HCT116 (cell line): ENCODE results near the gene SHF. TPM values are rescaled to one million over a fixed set of nuclear protein-coding genes. Genes with fewer than 3 reads are reported as not detected.

Experiments
- ATAC-seq: fragments of 200-7000 bp; cut with Tn5 transposase; 2 replicates; pipeline ENCODE4 v1.9.1; 2020; ENCODE audit warnings: mild to moderate bottlenecking, moderate library complexity
- BruUV-seq: library from RNA; stranded (reverse); fragments of 400-500 nt; replicated peaks from 2 replicates; lab custom pipeline; 2021; lab: Mats Ljungman, UMichigan
- CTCF ChIA-PET: fragments of 300-600 bp; sonication (Branson Sonifier 250); formaldehyde crosslinking; loops from one replicate; lab custom pipeline; 2021; ENCODE audit warnings: antibody characterized with exemption; lab: Charles Lee
- POLR2A ChIA-PET: fragments of 300-600, 350-600 bp; sonication (Branson Sonifier 250); formaldehyde crosslinking; loops from one replicate; lab custom pipeline; 2021; ENCODE audit warnings: antibody characterized with exemption; lab: Charles Lee
- RAD21 ChIA-PET, 2 experiments: fragments of 300-600 bp; sonication (Branson Sonifier 250); formaldehyde crosslinking; loops; one replicate each; lab custom pipeline; 2023; ENCODE audit warnings: low total read pairs in 2 of 2; ENCODE audit not compliant: uncharacterized antibody in 2 of 2, unreplicated experiment in 2 of 2, low non-redundant PET in 1 of 2; lab: Charles Lee
- DNase-seq: peaks from one replicate; pipeline ENCODE4 v3.0.0-alpha.2; 2010; ENCODE audit warnings: low read depth, low spot score
- H2AFZ ChIP-seq: fragments of 200-600 bp; shearing (Covaris generic), sonication (generic); 2 replicates; pipeline ENCODE4 v1.6.1; 2017; ENCODE audit warnings: low read depth, mixed run types, mixed read lengths, antibody characterized with exemption, low read length; ENCODE audit not compliant: poor library complexity, severe bottlenecking
- H3K27ac ChIP-seq: 2 replicates; pipeline ENCODE4 v1.5.1; 2012; ENCODE audit warnings: low read depth, low read length
- H3K27me3 ChIP-seq: fragments of 200-600 bp; sonication (generic); 2 replicates; pipeline ENCODE4 v1.6.1; 2016; ENCODE audit warnings: mixed run types, low read length, mixed read lengths; ENCODE audit not compliant: insufficient read depth
- H3K36me3 ChIP-seq, 2 experiments: fragments of 200-500 bp in 1 of 2; fragments of 200-600 bp in 1 of 2; sonication (Bioruptor generic) in 1 of 2; sonication (generic) in 1 of 2; 2 replicates each; pipeline versions ENCODE4 v1.5.1 to v1.6.1; 2014 to 2016; ENCODE audit warnings: low read length in 2 of 2, inconsistent platforms in 1 of 2, mixed read lengths in 1 of 2, mixed run types in 1 of 2; ENCODE audit not compliant: insufficient read depth in 2 of 2, control insufficient read depth in 1 of 2
- H3K4me1 ChIP-seq, 2 experiments: fragments of 200-600 bp in 1 of 2; sonication (generic) in 1 of 2; 2 replicates each; pipeline versions ENCODE4 v1.5.1 to v1.6.1; 2012 to 2017; ENCODE audit warnings: low read length in 2 of 2, inconsistent platforms in 1 of 2, mild to moderate bottlenecking in 1 of 2, mixed read lengths in 1 of 2, mixed run types in 1 of 2, moderate library complexity in 1 of 2; ENCODE audit not compliant: insufficient read depth in 2 of 2, control insufficient read depth in 1 of 2
- H3K4me2 ChIP-seq: fragments of 200-600 bp; sonication (generic); 2 replicates; pipeline ENCODE4 v1.6.1; 2017; ENCODE audit warnings: mixed run types, low read length, mixed read lengths
- H3K4me3 ChIP-seq, 2 experiments: fragments of 200-600 bp in 1 of 2; sonication (generic) in 1 of 2; replicated peaks in 1 of 2; 2 replicates each; pipeline ENCODE4 v1.5.1; 2011 to 2016; ENCODE audit warnings: low read length in 2 of 2, control low read depth in 1 of 2, low read depth in 1 of 2, mild to moderate bottlenecking in 1 of 2, mixed read lengths in 1 of 2, mixed run types in 1 of 2
- H3K79me2 ChIP-seq: fragments of 200-600 bp; sonication (generic); 2 replicates; pipeline ENCODE4 v1.6.1; 2017; ENCODE audit warnings: mild to moderate bottlenecking, mixed run types, low read length, moderate library complexity, mixed read lengths; ENCODE audit not compliant: insufficient read depth
- H3K9ac ChIP-seq: fragments of 200-600 bp; sonication (generic); 2 replicates; pipeline ENCODE4 v1.6.1; 2016; ENCODE audit warnings: low read length, mixed read lengths
- H3K9me2 ChIP-seq: fragments of 200-600 bp; sonication (generic), shearing (Covaris generic); 2 replicates; pipeline ENCODE4 v1.6.1; 2017; ENCODE audit warnings: mixed run types, mild to moderate bottlenecking, moderate library complexity; ENCODE audit not compliant: insufficient read depth
- H3K9me3 ChIP-seq, 2 experiments: fragments of 200-500 bp in 1 of 2; fragments of 200-600 bp in 1 of 2; sonication (Bioruptor generic) in 1 of 2; sonication (generic) in 1 of 2; 2 replicates each; pipeline ENCODE4 v1.6.1; 2014 to 2017; ENCODE audit warnings: low read length in 2 of 2, mixed read lengths in 2 of 2, inconsistent platforms in 1 of 2, low read depth in 1 of 2, mild to moderate bottlenecking in 1 of 2, mixed run types in 1 of 2, moderate library complexity in 1 of 2; ENCODE audit not compliant: control insufficient read depth in 1 of 2, insufficient read depth in 1 of 2
- H4K20me1 ChIP-seq: fragments of 200-600 bp; sonication (generic), shearing (Covaris generic); 2 replicates; pipeline ENCODE4 v1.6.1; 2017; ENCODE audit warnings: mixed run types, mild to moderate bottlenecking, moderate library complexity; ENCODE audit not compliant: insufficient read depth
- CEBPB ChIP-seq: IDR thresholded peaks from 2 replicates; pipeline ENCODE4 v1.6.1; 2012; ENCODE audit warnings: low read depth
- CTCF ChIP-seq, 3 experiments: fragments of 200-600 bp in 1 of 3; sonication (generic) in 1 of 3; IDR thresholded peaks in 2 of 3; conservative IDR thresholded peaks in 1 of 3; 2 replicates each; pipeline ENCODE4 v1.5.1; 2012 to 2017; ENCODE audit warnings: low read depth in 2 of 3, low read length in 2 of 3, antibody characterized with exemption in 1 of 3, borderline replicate concordance in 1 of 3, control low read depth in 1 of 3, mild to moderate bottlenecking in 1 of 3, mixed read lengths in 1 of 3, mixed run types in 1 of 3, moderate library complexity in 1 of 3; ENCODE audit not compliant: insufficient read depth in 1 of 3
- EGR1 ChIP-seq: IDR thresholded peaks from 2 replicates; pipeline ENCODE4 v1.6.1; 2012; ENCODE audit warnings: low read depth
- ELF1 ChIP-seq: IDR thresholded peaks from 2 replicates; pipeline ENCODE4 v1.6.1; 2012; ENCODE audit warnings: low read depth, borderline replicate concordance
- EZH2 ChIP-seq: fragments of 200-600 bp; sonication (generic); IDR thresholded peaks from 2 replicates; pipeline ENCODE4 v1.6.1; 2017; ENCODE audit warnings: antibody characterized with exemption, mixed run types
- EZH2phosphoT487 ChIP-seq: fragments of 200-600 bp; IDR thresholded peaks from 2 replicates; pipeline ENCODE4 v1.6.1; 2018; ENCODE audit warnings: antibody characterized with exemption, borderline replicate concordance
- FOSL1 ChIP-seq: IDR thresholded peaks from 2 replicates; pipeline ENCODE4 v1.6.1; 2012; ENCODE audit warnings: low read depth
- JUND ChIP-seq: IDR thresholded peaks from 2 replicates; pipeline ENCODE4 v1.6.1; 2012
- MAX ChIP-seq: IDR thresholded peaks from 2 replicates; pipeline ENCODE4 v1.6.1; 2012
- POLR2A ChIP-seq: IDR thresholded peaks from 2 replicates; pipeline ENCODE4 v1.7.0; 2011; ENCODE audit warnings: borderline replicate concordance; ENCODE audit not compliant: insufficient read depth, insufficient read length; ENCODE audit errors: extremely low read depth
- RAD21 ChIP-seq: IDR thresholded peaks from 2 replicates; pipeline ENCODE4 v1.6.1; 2012; ENCODE audit warnings: low read depth, mild to moderate bottlenecking
- REST ChIP-seq: IDR thresholded peaks from 2 replicates; pipeline ENCODE4 v1.6.1; 2012; ENCODE audit warnings: low read depth
- SIN3A ChIP-seq: IDR thresholded peaks from 2 replicates; pipeline ENCODE4 v1.6.1; 2012; ENCODE audit warnings: low read depth
- SRF ChIP-seq: IDR thresholded peaks from 2 replicates; pipeline ENCODE4 v1.6.1; 2012; ENCODE audit warnings: low read depth
- YY1 ChIP-seq: IDR thresholded peaks from 2 replicates; pipeline ENCODE4 v1.6.1; 2011; ENCODE audit warnings: low read length, low read depth, moderate library complexity, mild to moderate bottlenecking; ENCODE audit not compliant: insufficient replicate concordance; ENCODE audit errors: extremely low read depth
- ZFX ChIP-seq: fragments of 450-650 bp; IDR thresholded peaks from 2 replicates; pipeline ENCODE4 v1.6.1; 2017
- intact Hi-C: fragments of 100-400 bp; cut with micrococcal nuclease; formaldehyde crosslinking; loops from 2 replicates; pipeline ENCODE4 v1.10.0; 2022
- total RNA-seq: library from RNA; stranded (reverse); gene quantifications from one replicate; pipeline ENCODE4 v1.2.1, GENCODE V29; 2021; ENCODE audit not compliant: unreplicated experiment

Gene SHF
- total RNA-seq, 1 experiment from 2014 or later: 2.6 TPM

GRCh38 chr15:45132844-45133560 lies 54.8 kb downstream of the SHF start:
- no peak overlapping the region for H3K4me3 ChIP-seq
- no TSS peak for BruUV-seq
- no peaks in the 10 kb centered on the region for H3K9me2 ChIP-seq
- no peak overlapping the region for H3K9ac ChIP-seq
- H2AFZ ChIP-seq: no peak overlapping the region
- H3K4me2 ChIP-seq: no peak overlapping the region
- ChIA-PET CTCF (interaction anchor here (6.0 kb wide), 1 partner anchor 15 kb away, joined by 40 read pairs; no protein-coding TSS in a partner anchor), RAD21 (no interaction called here), POLR2A (no interaction called here)
- H3K27me3 ChIP-seq: no peaks in the 10 kb centered on the region
- TF ChIP-seq RAD21 (no peak), EZH2 (no peak), FOSL1 (no peak), POLR2A (no peak), CTCF (IDR thresholded peaks at IDR 0.05 in 2 of 3, conservative IDR thresholded peaks at IDR 0.05 in 1 of 3; ENCODE audit: borderline replicate concordance in 1 of 3, insufficient read depth in 1 of 3, low read depth in 2 of 3, low read length in 2 of 3) (no peak), SIN3A (no peak), CEBPB (no peak), JUND (no peak), YY1 (no peak), MAX (no peak), ELF1 (no peak), EZH2phosphoT487 (no peak), SRF (no peak), REST (no peak), EGR1 (no peak), ZFX (no peak)
- no peaks in the 10 kb centered on the region for H3K36me3 ChIP-seq
- DNase-seq (no peak), ATAC-seq (no peak)
- no peaks in the 10 kb centered on the region for H3K9me3 ChIP-seq
- no peak overlapping the region for H3K27ac ChIP-seq
- no peaks in the 10 kb centered on the region for H4K20me1 ChIP-seq
- no peaks in the 10 kb centered on the region for H3K79me2 ChIP-seq
- intact Hi-C loops: no loop called here
- peaks cover 7 to 12% of the 10 kb centered on the region in 2 experiments; a peak in 3 of 4 replicates for H3K4me1 ChIP-seq
